CD4-positive, alpha-beta T cell (primary cell): ENCODE data around the gene LCK. TPM values are rescaled to one million over a fixed set of nuclear protein-coding genes. Genes with fewer than 3 reads are reported as not detected.

Experiments used
- ATAC-seq: fragments of 200-7000 bp; cut with Tn5 transposase; one replicate; pipeline ENCODE4 v1.10.0; 2022; ENCODE audit warnings: mild to moderate bottlenecking; ENCODE audit not compliant: poor library complexity
- CTCF ChIA-PET: fragments of 350-600 bp; sonication (Branson Sonifier 250); formaldehyde crosslinking; loops from one replicate; lab custom pipeline; 2021; ENCODE audit warnings: antibody characterized with exemption, inconsistent platforms; lab: Charles Lee
- POLR2A ChIA-PET: fragments of 350-600 bp; sonication (Branson Sonifier 250); formaldehyde crosslinking; loops from one replicate; lab custom pipeline; 2021; ENCODE audit warnings: antibody characterized with exemption, inconsistent platforms; lab: Charles Lee
- DNase-seq, 14 experiments: peaks; one replicate each; pipeline ENCODE4 v3.0.0-alpha.2; 2013 to 2020; ENCODE audit warnings: mixed read lengths in 2 of 14
- H3K27ac ChIP-seq, 2 donors: one replicate each; pipeline versions ENCODE4 v1.5.1 to v1.7.0; 2013; ENCODE audit warnings: low read length in 2 of 2, low read depth in 1 of 2, mild to moderate bottlenecking in 1 of 2
- H3K27me3 ChIP-seq, 2 experiments: 1 replicate in 1 of 2; 2 replicates in 1 of 2; pipeline versions ENCODE4 v1.6.1 to v1.7.0; 2013; ENCODE audit warnings: low read length in 2 of 2, control low read depth in 1 of 2, mild to moderate bottlenecking in 1 of 2, moderate library complexity in 1 of 2; ENCODE audit not compliant: insufficient read depth in 2 of 2, control insufficient read depth in 1 of 2
- H3K36me3 ChIP-seq: one replicate; pipeline ENCODE4 v1.6.1; 2013; ENCODE audit warnings: low read length, control low read depth; ENCODE audit not compliant: insufficient read depth
- H3K4me1 ChIP-seq: one replicate; pipeline ENCODE4 v1.6.1; 2013; ENCODE audit warnings: low read length, control low read depth; ENCODE audit not compliant: insufficient read depth
- H3K4me3 ChIP-seq: one replicate; pipeline ENCODE4 v1.5.1; 2013; ENCODE audit warnings: mild to moderate bottlenecking, low read length, moderate library complexity
- H3K9me3 ChIP-seq, 2 experiments: 1 replicate in 1 of 2; 2 replicates in 1 of 2; pipeline versions ENCODE4 v1.6.1 to v1.7.0; 2013; ENCODE audit warnings: low read length in 2 of 2, mild to moderate bottlenecking in 2 of 2, control low read depth in 1 of 2, moderate library complexity in 1 of 2; ENCODE audit not compliant: control insufficient read depth in 1 of 2, insufficient read depth in 1 of 2
- H3K27ac Mint-ChIP-seq: one replicate; pipeline ENCODE4 v1.8.0; 2020; ENCODE audit warnings: mixed read lengths
- H3K27me3 Mint-ChIP-seq: one replicate; pipeline ENCODE4 v1.8.0; 2021; ENCODE audit warnings: mixed read lengths
- H3K36me3 Mint-ChIP-seq: one replicate; pipeline ENCODE4 v1.8.0; 2021; ENCODE audit warnings: low read depth, mixed read lengths
- H3K4me1 Mint-ChIP-seq: one replicate; pipeline ENCODE4 v1.8.0; 2021; ENCODE audit warnings: low read depth, mixed read lengths
- H3K4me3 Mint-ChIP-seq: one replicate; pipeline ENCODE4 v1.8.0; 2020; ENCODE audit warnings: mild to moderate bottlenecking, mixed read lengths
- H3K9me3 Mint-ChIP-seq: one replicate; pipeline ENCODE4 v1.8.0; 2020; ENCODE audit warnings: mixed read lengths
- CTCF ChIP-seq: fragments of 200-600 bp; IDR thresholded peaks from one replicate; pipeline ENCODE4 v1.8.0; 2022; ENCODE audit warnings: antibody characterized with exemption, mild to moderate bottlenecking
- intact Hi-C, 2 experiments: fragments of 100-400 bp; cut with DNase I in 1 of 2; cut with micrococcal nuclease in 1 of 2; formaldehyde crosslinking; loops; one replicate each; pipeline versions ENCODE4 v1.15.1 to v1.9.0; 2023 to 2025; cut with DNase I, micrococcal nuclease
- total RNA-seq, 174 experiments: library from RNA in 2 of 174; stranded (reverse) in 2 of 174; gene quantifications; one replicate each; pipeline ENCODE4 v1.2.3 and lab custom pipeline; 2021 to 2026

Gene LCK
- total RNA-seq, 2 experiments from 2014 or later: 187 to 188 TPM

DNA sequence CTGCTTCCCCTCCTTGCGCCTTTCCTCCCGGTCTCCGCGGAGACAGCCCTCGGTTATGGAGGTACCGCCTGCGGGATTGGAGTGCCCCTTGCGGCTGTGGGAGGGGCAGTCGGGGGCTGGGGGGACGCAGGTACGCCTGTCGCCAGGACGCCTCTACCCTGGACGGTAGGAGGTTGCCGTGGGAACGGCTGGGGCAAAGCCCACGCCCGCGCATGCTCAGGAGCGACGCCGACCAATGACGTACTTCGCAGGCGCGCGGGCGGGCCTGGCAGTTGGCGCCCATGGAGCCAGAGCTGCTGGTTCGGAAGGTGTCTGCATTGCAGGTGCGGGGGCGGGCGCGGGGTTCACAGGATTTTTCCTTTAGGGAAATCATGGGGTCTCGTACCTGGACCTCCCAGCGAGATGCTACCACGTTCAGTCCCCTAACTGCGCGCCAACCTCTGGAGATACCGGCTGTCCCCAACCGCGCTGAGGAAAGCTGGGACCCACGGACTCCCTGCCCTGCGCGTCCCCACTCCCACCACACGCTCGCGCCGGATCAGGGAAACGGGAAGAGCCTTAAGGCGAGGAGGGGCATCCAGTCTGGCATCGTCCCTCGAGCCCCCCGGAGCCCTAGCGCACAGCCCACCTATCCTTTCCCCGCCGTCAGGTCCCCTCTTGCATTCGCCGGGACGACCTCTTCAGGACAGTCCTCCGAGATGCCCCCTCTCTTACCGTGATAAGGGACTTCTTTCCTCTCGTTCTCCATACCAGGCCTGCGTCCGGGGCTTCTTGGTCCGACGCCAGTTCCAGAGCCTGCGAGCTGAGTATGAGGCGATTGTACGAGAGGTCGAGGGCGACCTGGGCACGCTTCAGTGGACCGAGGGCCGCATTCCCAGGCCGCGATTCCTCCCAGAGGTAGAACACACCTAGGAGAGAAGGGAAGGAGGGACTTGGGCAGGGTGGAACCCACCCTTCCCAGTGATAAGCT lies 45.4 kb upstream of the LCK start, which contains the start of gene IQCC:
Gene IQCC, plus strand, starts transcription at position 271 of the 970 bp plus-strand sequence. Its CDS starts 11 bp downstream, at position 282.
- DNase-seq (peak; percentile 72 to 95 (median 81)), ATAC-seq (peak; percentile 59)
- TF ChIP-seq CTCF: no peak
- peak within 1 kb of the TSS; percentile 91 for H3K4me3 Mint-ChIP-seq
- Histone ChIP-seq H3K27ac (peak within 1 kb of the TSS; percentile 33 to 49), H3K4me1 (peaks cover 55% of the 10 kb centered on the region), H3K36me3 (peaks cover 13% of the 10 kb centered on the region), H3K27me3 (no peaks in the 10 kb centered on the region), H3K4me3 (peak within 1 kb of the TSS; percentile 90), H3K9me3 (no peaks in the 10 kb centered on the region)
- ChIA-PET POLR2A (interaction anchor here (0.7 to 2.8 kb wide), 11 partner anchors 8 to 189 kb away, joined by 3 to 14 read pairs (median 6); partner anchors contain the start of genes BSDC1, MARCKSL1 and TMEM39B), CTCF (interaction anchor here (0.7 to 2.0 kb wide), 5 partner anchors 9 to 195 kb away, joined by 3 to 8 read pairs (median 3); no protein-coding TSS in a partner anchor)
- H3K27me3 Mint-ChIP-seq: no peaks in the 10 kb centered on the region
- peaks cover 38% of the 10 kb centered on the region for H3K4me1 Mint-ChIP-seq
- H3K27ac Mint-ChIP-seq: peak within 1 kb of the TSS; percentile 87
- intact Hi-C loops: loop anchor here in 1 of 2 experiments (10.0 kb wide), 2 partner anchors 101 to 561 kb away; partner anchors contain the start of genes KPNA6 and PEF1
- no peaks in the 10 kb centered on the region for H3K9me3 Mint-ChIP-seq
- peaks cover 18% of the 10 kb centered on the region for H3K36me3 Mint-ChIP-seq

GRCh38 chr1:32208469-32208868 lies 42.6 kb upstream of the LCK start:
- H3K4me1 ChIP-seq: peaks cover 32% of the 10 kb centered on the region
- peaks cover 9% of the 10 kb centered on the region for H3K36me3 Mint-ChIP-seq
- ChIA-PET POLR2A (interaction anchor here (1.1 kb wide), 1 partner anchor 13 kb away, joined by 3 read pairs; no protein-coding TSS in a partner anchor), CTCF (no interaction called here)
- no peak overlapping the region for H3K27ac ChIP-seq
- no peaks in the 10 kb centered on the region for H3K27me3 Mint-ChIP-seq
- H3K4me3 Mint-ChIP-seq: peak overlapping the region; percentile 25
- no peak overlapping the region for H3K27ac Mint-ChIP-seq
- intact Hi-C loops: loop anchor here in 1 of 2 experiments (10.0 kb wide), 2 partner anchors 104 to 564 kb away; partner anchors contain the start of genes KPNA6 and PEF1
- peaks cover 19% of the 10 kb centered on the region for H3K4me1 Mint-ChIP-seq
- ATAC-seq: no peak
- peaks cover 12% of the 10 kb centered on the region for H3K36me3 ChIP-seq
- no peaks in the 10 kb centered on the region for H3K27me3 ChIP-seq
- TF ChIP-seq CTCF: no peak
- no peaks in the 10 kb centered on the region for H3K9me3 ChIP-seq
- DNase-seq: no peak
- H3K4me3 ChIP-seq: no peak overlapping the region
- no peaks in the 10 kb centered on the region for H3K9me3 Mint-ChIP-seq

- ChIA-PET CTCF (no interaction called here), POLR2A (interaction anchor here (1.1 kb wide), 1 partner anchor 13 kb away, joined by 3 read pairs; no protein-coding TSS in a partner anchor)
- TF ChIP-seq CTCF: no peak
- Mint-ChIP-seq H3K36me3 (peaks cover 4% of the 10 kb centered on the region), H3K4me3 (peak within 1 kb of the TSS; percentile 25), H3K27ac (peak within 1 kb of the TSS; percentile 36), H3K27me3 (no peaks in the 10 kb centered on the region), H3K9me3 (no peaks in the 10 kb centered on the region), H3K4me1 (peaks cover 16% of the 10 kb centered on the region)
- intact Hi-C loops: loop anchor here in 1 of 2 experiments (10.0 kb wide), 2 partner anchors 104 to 564 kb away; partner anchors contain the start of genes KPNA6 and PEF1
- peaks cover 8% of the 10 kb centered on the region for H3K36me3 ChIP-seq
- ATAC-seq: no peak
- no peak within 1 kb of the TSS for H3K27ac ChIP-seq
- no peaks in the 10 kb centered on the region for H3K9me3 ChIP-seq
- DNase-seq: peak in 4 of 14 experiments; percentile 17 to 42 (median 32)
- peaks cover 31% of the 10 kb centered on the region for H3K4me1 ChIP-seq
- no peaks in the 10 kb centered on the region for H3K27me3 ChIP-seq
- H3K4me3 ChIP-seq: no peak within 1 kb of the TSS
Observed at GRCh38 chr1:32208891-32209328, 42.2 kb upstream of the LCK start, which contains the start of gene DCDC2B. Gene DCDC2B, plus strand, starts transcription at chr1:32209089. Its CDS starts 5 bp downstream, at chr1:32209094.
